ENCODE data around the gene MAP3K10. TPM values are rescaled to one million over a fixed set of nuclear protein-coding genes. Genes with fewer than 3 reads are reported as not detected.

MAP3K10 gene
- total RNA-seq, 2 donors from 2014 or later: 10.5 to 23.8 TPM

DNA sequence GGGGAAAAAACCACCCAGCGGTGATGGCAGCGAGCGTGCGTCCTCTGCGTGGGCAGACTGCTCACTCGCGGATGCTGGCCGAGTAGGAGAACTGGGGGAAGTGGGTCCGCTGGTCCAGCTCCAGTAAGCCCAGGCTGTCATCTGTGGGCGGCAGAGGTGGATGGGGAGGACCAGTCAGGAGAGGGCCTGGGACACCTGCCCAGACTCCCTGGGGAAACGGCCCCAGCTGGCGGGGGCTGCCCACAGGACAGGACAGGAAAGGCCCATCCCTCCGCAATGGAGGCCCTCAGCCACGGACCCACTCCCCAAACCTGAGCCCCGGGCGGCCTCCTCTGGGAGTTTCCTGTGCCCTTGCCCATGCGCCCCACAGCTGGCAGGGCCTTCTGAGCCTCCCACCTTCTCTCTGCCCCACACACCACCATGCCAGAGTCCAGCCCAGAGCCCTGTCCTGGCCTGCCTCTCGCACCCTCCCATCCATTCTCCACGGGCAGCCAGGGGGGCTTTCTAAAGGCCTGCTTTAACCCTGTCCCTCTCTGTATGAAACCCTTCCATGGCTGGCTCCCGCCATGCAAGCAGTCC is 42.7 kb downstream of the MAP3K10 start:
- Histone ChIP-seq H3K4me1 (replicated peaks) (no peaks in the 10 kb centered on the region), H3K4me3 (no peak overlapping the region), H3K36me3 (peaks cover 0 to 9% of the 10 kb centered on the region in 2 donors), H3K27me3 (replicated peaks; ENCODE audit: insufficient read depth) (no peaks in the 10 kb centered on the region), H3K27ac (no peak overlapping the region), H3K9me3 (no peaks in the 10 kb centered on the region)
- TF ChIP-seq, protein P1, sequence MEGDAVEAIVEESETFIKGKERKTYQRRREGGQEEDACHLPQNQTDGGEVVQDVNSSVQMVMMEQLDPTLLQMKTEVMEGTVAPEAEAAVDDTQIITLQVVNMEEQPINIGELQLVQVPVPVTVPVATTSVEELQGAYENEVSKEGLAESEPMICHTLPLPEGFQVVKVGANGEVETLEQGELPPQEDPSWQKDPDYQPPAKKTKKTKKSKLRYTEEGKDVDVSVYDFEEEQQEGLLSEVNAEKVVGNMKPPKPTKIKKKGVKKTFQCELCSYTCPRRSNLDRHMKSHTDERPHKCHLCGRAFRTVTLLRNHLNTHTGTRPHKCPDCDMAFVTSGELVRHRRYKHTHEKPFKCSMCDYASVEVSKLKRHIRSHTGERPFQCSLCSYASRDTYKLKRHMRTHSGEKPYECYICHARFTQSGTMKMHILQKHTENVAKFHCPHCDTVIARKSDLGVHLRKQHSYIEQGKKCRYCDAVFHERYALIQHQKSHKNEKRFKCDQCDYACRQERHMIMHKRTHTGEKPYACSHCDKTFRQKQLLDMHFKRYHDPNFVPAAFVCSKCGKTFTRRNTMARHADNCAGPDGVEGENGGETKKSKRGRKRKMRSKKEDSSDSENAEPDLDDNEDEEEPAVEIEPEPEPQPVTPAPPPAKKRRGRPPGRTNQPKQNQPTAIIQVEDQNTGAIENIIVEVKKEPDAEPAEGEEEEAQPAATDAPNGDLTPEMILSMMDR (IDR thresholded peaks at IDR 0.05): no peak
- TF ChIP-seq POLR2A (IDR thresholded peaks at IDR 0.05): no peak
- no peak for TF ChIP-seq POLR2AphosphoS5 (IDR thresholded peaks at IDR 0.05)
- 88% methylated on average over 19 of the region's 20 CpGs for WGBS
- DNase-seq (ENCODE audit: low spot score): no peak
- intact Hi-C loops (cut with DNase I): no loop called here

DNA sequence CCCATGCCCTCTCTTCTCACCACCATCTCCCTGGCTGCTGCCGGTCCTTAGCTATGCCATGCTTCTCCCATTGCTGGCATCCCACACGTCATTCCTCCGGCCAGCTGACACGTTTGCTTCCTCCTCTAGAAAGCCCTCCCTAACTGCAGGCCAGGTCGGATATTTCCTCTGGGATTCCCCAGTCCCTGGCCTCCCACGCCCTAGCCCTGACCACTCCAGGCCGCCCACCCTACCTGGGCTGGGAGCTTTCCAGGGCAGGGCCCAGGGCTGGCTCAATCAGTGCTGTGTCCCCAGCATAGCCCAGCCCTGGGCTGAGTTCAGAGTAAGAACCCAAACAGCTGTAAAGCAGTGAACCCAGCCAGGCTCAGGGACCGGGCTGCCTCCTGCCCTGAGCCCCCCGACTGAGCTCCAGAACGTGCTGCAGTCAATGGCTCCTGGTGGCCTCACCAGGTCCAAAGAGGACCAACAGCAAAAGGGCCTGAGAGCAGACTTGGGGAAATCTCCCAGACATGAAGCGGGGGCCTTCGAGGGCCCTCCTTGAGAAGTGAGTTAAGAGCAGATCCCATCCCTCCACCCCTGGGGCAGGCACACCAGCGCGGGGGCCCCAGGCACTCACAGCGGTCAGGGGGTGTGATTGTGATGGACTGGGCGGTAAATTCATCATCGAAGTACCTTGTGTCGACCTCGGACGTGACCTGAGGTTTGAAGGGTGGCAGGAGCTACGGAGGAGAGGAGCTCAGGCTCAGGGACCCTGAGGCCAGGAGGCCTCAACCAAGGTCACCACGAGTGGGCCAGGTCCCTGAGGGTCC is 43.4 kb downstream of the MAP3K10 start:
- no peak overlapping the region for H3K4me3 ChIP-seq
- DNase-seq (ENCODE audit: low spot score): no peak
- H3K27ac ChIP-seq: no peak overlapping the region
- TF ChIP-seq POLR2A (IDR thresholded peaks at IDR 0.05): no peak
- TF ChIP-seq, protein P1 (IDR thresholded peaks at IDR 0.05): no peak
- TF ChIP-seq POLR2AphosphoS5 (IDR thresholded peaks at IDR 0.05): no peak
- no peaks in the 10 kb centered on the region for H3K27me3 ChIP-seq (replicated peaks; ENCODE audit: insufficient read depth)
- H3K4me1 ChIP-seq (replicated peaks): no peaks in the 10 kb centered on the region
- intact Hi-C loops (cut with DNase I): no loop called here
- WGBS: 89% methylated on average over 22 of the region's 22 CpGs
- no peaks in the 10 kb centered on the region for H3K9me3 ChIP-seq
- H3K36me3 ChIP-seq: peaks cover under 1 to 11% of the 10 kb centered on the region in 2 donors

DNA sequence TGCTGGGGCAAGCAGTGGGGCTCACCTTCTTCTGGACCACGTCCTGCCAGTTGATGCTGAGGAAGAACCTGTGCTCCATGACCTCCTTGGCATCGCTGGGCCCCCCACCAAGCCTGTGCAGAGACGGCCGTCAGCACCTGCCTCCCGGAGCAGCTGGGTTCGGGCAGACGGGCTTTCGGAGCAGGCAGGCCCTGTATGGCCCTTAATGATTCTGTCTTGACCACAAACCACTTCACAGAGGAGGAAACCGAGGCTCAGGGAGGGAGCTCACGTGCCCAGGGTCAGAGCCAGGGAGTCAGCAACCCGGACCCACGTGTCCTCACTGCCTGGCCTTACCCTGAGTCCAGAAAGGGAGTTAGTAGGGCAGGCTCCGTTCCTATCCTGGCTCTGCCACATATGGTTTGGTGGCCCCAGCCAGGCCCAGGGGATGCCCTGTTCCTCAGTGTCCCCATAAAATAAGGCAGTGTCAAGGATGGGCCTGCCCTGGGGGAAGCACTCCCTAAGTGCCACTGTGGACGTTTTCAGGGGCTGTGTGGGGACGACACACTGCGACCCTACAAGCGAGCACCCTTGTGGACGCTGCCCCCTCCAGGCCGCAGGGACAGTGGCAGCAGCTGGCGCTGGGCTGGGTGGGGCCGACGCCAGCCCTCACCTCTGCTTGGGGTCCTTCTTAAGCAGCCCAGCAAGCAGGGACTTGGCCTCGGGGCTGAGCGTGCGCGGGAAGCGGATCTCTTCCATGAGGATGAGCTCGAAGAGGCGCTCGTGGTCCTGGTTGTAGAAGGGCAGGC is 44.2 kb downstream of the MAP3K10 start:
- H3K4me3 ChIP-seq: no peak overlapping the region
- H3K27ac ChIP-seq: no peak overlapping the region
- TF ChIP-seq POLR2A (IDR thresholded peaks at IDR 0.05) (no peak), POLR2AphosphoS5 (IDR thresholded peaks at IDR 0.05) (no peak)
- TF ChIP-seq, protein P1 (IDR thresholded peaks at IDR 0.05): no peak
- H3K9me3 ChIP-seq: no peaks in the 10 kb centered on the region
- peaks cover 8 to 11% of the 10 kb centered on the region in 2 donors for H3K36me3 ChIP-seq
- intact Hi-C loops (cut with DNase I): no loop called here
- no peaks in the 10 kb centered on the region for H3K27me3 ChIP-seq (replicated peaks; ENCODE audit: insufficient read depth)
- 87% methylated on average over 30 of the region's 30 CpGs for WGBS
- DNase-seq (ENCODE audit: low spot score): no peak
- H3K4me1 ChIP-seq (replicated peaks): no peaks in the 10 kb centered on the region

DNA sequence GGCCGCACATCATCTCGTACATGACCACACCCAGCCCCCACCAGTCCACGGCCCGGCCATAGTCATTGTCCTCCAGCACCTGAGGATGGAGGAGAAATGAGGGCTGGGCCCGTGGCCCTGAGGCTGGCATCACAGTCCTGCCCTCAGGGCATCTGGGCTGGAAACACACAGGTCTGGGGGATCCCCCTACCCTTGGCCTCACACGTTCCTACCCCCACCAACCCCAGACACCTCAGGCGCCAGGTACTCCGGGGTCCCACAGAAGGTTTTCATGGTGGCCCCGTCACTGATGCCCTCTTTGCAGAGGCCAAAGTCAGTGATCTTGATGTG is 44.8 kb downstream of the MAP3K10 start:
- H3K36me3 ChIP-seq: peaks cover 8 to 11% of the 10 kb centered on the region in 2 donors
- intact Hi-C loops (cut with DNase I): no loop called here
- TF ChIP-seq POLR2AphosphoS5 (IDR thresholded peaks at IDR 0.05): no peak
- no peak for TF ChIP-seq POLR2A (IDR thresholded peaks at IDR 0.05)
- TF ChIP-seq, protein P1 (IDR thresholded peaks at IDR 0.05): no peak

More for the DNA sequence above, 44.8 kb downstream of the MAP3K10 start:
- DNase-seq (ENCODE audit: low spot score): no peak
- no peaks in the 10 kb centered on the region for H3K4me1 ChIP-seq (replicated peaks)
- H3K27ac ChIP-seq: no peak overlapping the region
- H3K27me3 ChIP-seq (replicated peaks; ENCODE audit: insufficient read depth): no peaks in the 10 kb centered on the region
- no peaks in the 10 kb centered on the region for H3K9me3 ChIP-seq
- WGBS: 92% methylated on average over 9 of the region's 9 CpGs
- no peak overlapping the region for H3K4me3 ChIP-seq

Data from prostate gland (tissue), 2 donors.